T-helper 17 cell (primary cell): Measurements from ENCODE around the gene COL5A2. TPM values are rescaled to one million over a fixed set of nuclear protein-coding genes. Genes with fewer than 3 reads are reported as not detected.

Experiments
- ATAC-seq: fragments of 150-1000 bp; cut with Tn5 transposase; 2 replicates; pipeline ENCODE4 v1.10.0; 2021; ENCODE audit warnings: mild to moderate bottlenecking, moderate library complexity
- DNase-seq, 3 donors: peaks; one replicate each; pipeline versions ENCODE4 v3.0.0 to v3.0.0-alpha.2; 2020 to 2021
- H3K9me3 ChIP-seq: one replicate; pipeline ENCODE4 v1.7.0; 2013; ENCODE audit warnings: low read length, mild to moderate bottlenecking; ENCODE audit not compliant: control insufficient read depth, poor library complexity, severe bottlenecking
- H3K27ac Mint-ChIP-seq: one replicate; pipeline ENCODE4 v1.8.0; 2022; ENCODE audit warnings: mild to moderate bottlenecking, moderate library complexity, mixed read lengths
- H3K27me3 Mint-ChIP-seq: one replicate; pipeline ENCODE4 v1.8.0; 2022; ENCODE audit warnings: mixed read lengths
- H3K36me3 Mint-ChIP-seq: one replicate; pipeline ENCODE4 v1.8.0; 2022; ENCODE audit warnings: low read depth, mixed read lengths
- H3K4me1 Mint-ChIP-seq: one replicate; pipeline ENCODE4 v1.8.0; 2022; ENCODE audit warnings: mild to moderate bottlenecking, mixed read lengths
- H3K4me3 Mint-ChIP-seq: one replicate; pipeline ENCODE4 v1.8.0; 2022; ENCODE audit warnings: mild to moderate bottlenecking, moderate library complexity, mixed read lengths
- total RNA-seq, 4 donors: library from RNA in 2 of 4; stranded (reverse) in 2 of 4; gene quantifications; one replicate each; pipeline ENCODE4 v1.2.3 and lab custom pipeline; 2022 to 2026

Gene COL5A2
- total RNA-seq, 2 donors from 2014 or later, result 0.18 to 0.37 TPM

GRCh38 chr2:189069855-189070619 lies 109.5 kb downstream of the COL5A2 start:
- no peak overlapping the region for H3K27ac Mint-ChIP-seq
- no peak overlapping the region for H3K4me3 Mint-ChIP-seq
- H3K4me1 Mint-ChIP-seq, result no peaks in the 10 kb centered on the region
- H3K27me3 Mint-ChIP-seq, result no peaks in the 10 kb centered on the region
- H3K36me3 Mint-ChIP-seq, result no peaks in the 10 kb centered on the region
- ATAC-seq (no peak), DNase-seq (no peak)
- no peaks in the 10 kb centered on the region for H3K9me3 ChIP-seq

- H3K27me3 Mint-ChIP-seq, result no peaks in the 10 kb centered on the region
- no peak for ATAC-seq
- H3K9me3 ChIP-seq, result no peaks in the 10 kb centered on the region
- no peaks in the 10 kb centered on the region for H3K4me1 Mint-ChIP-seq
- no peak for DNase-seq
- H3K4me3 Mint-ChIP-seq, result no peak overlapping the region
- H3K27ac Mint-ChIP-seq, result no peak overlapping the region
- H3K36me3 Mint-ChIP-seq, result no peaks in the 10 kb centered on the region
Observed at GRCh38 chr2:189066037-189066436, 113.5 kb downstream of the COL5A2 start.

GRCh38 chr2:189060096-189060642 lies 119.4 kb downstream of the COL5A2 start:
- Mint-ChIP-seq H3K4me3 (no peak overlapping the region), H3K27me3 (no peaks in the 10 kb centered on the region), H3K27ac (no peak overlapping the region), H3K36me3 (no peaks in the 10 kb centered on the region), H3K4me1 (no peaks in the 10 kb centered on the region)
- H3K9me3 ChIP-seq, result no peaks in the 10 kb centered on the region
- DNase-seq (no peak), ATAC-seq (no peak)

- DNase-seq (no peak), ATAC-seq (no peak)
- H3K36me3 Mint-ChIP-seq, result no peaks in the 10 kb centered on the region
- no peaks in the 10 kb centered on the region for H3K4me1 Mint-ChIP-seq
- no peak overlapping the region for H3K27ac Mint-ChIP-seq
- H3K9me3 ChIP-seq, result no peaks in the 10 kb centered on the region
- H3K27me3 Mint-ChIP-seq, result no peaks in the 10 kb centered on the region
- H3K4me3 Mint-ChIP-seq, result no peak overlapping the region
Observed at GRCh38 chr2:189057316-189057715, 122.2 kb downstream of the COL5A2 start.

GRCh38 chr2:189056200-189057106 lies 123.1 kb downstream of the COL5A2 start:
- Mint-ChIP-seq H3K4me3 (no peak overlapping the region), H3K27me3 (no peaks in the 10 kb centered on the region), H3K27ac (no peak overlapping the region), H3K36me3 (no peaks in the 10 kb centered on the region), H3K4me1 (no peaks in the 10 kb centered on the region)
- no peak for DNase-seq
- no peak for ATAC-seq
- no peaks in the 10 kb centered on the region for H3K9me3 ChIP-seq

GRCh38 chr2:189050165-189050712 lies 129.3 kb downstream of the COL5A2 start:
- H3K27me3 Mint-ChIP-seq, result no peaks in the 10 kb centered on the region
- no peak overlapping the region for H3K27ac Mint-ChIP-seq
- H3K4me1 Mint-ChIP-seq, result peaks cover 3% of the 10 kb centered on the region
- ATAC-seq, result no peak
- no peak overlapping the region for H3K4me3 Mint-ChIP-seq
- DNase-seq, result no peak
- no peaks in the 10 kb centered on the region for H3K36me3 Mint-ChIP-seq
- no peaks in the 10 kb centered on the region for H3K9me3 ChIP-seq

GRCh38 chr2:189049709-189050164 lies 129.8 kb downstream of the COL5A2 start:
- H3K4me3 Mint-ChIP-seq, result no peak overlapping the region
- H3K9me3 ChIP-seq, result no peaks in the 10 kb centered on the region
- no peak overlapping the region for H3K27ac Mint-ChIP-seq
- H3K36me3 Mint-ChIP-seq, result no peaks in the 10 kb centered on the region
- ATAC-seq, result no peak
- DNase-seq, result no peak
- H3K27me3 Mint-ChIP-seq, result no peaks in the 10 kb centered on the region
- peaks cover 3% of the 10 kb centered on the region for H3K4me1 Mint-ChIP-seq

- peaks cover 3% of the 10 kb centered on the region for H3K4me1 Mint-ChIP-seq
- H3K36me3 Mint-ChIP-seq, result no peaks in the 10 kb centered on the region
- H3K27me3 Mint-ChIP-seq, result no peaks in the 10 kb centered on the region
- ATAC-seq, result no peak
- H3K9me3 ChIP-seq, result no peaks in the 10 kb centered on the region
- H3K4me3 Mint-ChIP-seq, result no peak overlapping the region
- no peak for DNase-seq
- no peak overlapping the region for H3K27ac Mint-ChIP-seq
Observed at GRCh38 chr2:189048189-189048588, 131.4 kb downstream of the COL5A2 start.

- Mint-ChIP-seq H3K36me3 (no peaks in the 10 kb centered on the region), H3K27ac (no peak overlapping the region)
Observed at GRCh38 chr2:189047171-189047888, 132.2 kb downstream of the COL5A2 start.

GRCh38 chr2:189046320-189046719 lies 133.2 kb downstream of the COL5A2 start:
- H3K4me1 Mint-ChIP-seq, result peaks cover 3% of the 10 kb centered on the region
- ATAC-seq, result no peak
- no peaks in the 10 kb centered on the region for H3K36me3 Mint-ChIP-seq
- H3K27ac Mint-ChIP-seq, result no peak overlapping the region
- no peak overlapping the region for H3K4me3 Mint-ChIP-seq
- H3K9me3 ChIP-seq, result no peaks in the 10 kb centered on the region
- DNase-seq, result no peak
- no peaks in the 10 kb centered on the region for H3K27me3 Mint-ChIP-seq

More at GRCh38 chr2:189047171-189047888, 132.2 kb downstream of the COL5A2 start:
- Mint-ChIP-seq H3K4me3 (no peak overlapping the region), H3K27me3 (no peaks in the 10 kb centered on the region), H3K4me1 (peaks cover 3% of the 10 kb centered on the region)
- ATAC-seq, result no peak
- DNase-seq, result no peak
- no peaks in the 10 kb centered on the region for H3K9me3 ChIP-seq

GRCh38 chr2:189045836-189046235 lies 133.7 kb downstream of the COL5A2 start:
- Mint-ChIP-seq H3K27ac (no peak overlapping the region), H3K4me3 (no peak overlapping the region), H3K4me1 (peaks cover 3% of the 10 kb centered on the region), H3K36me3 (no peaks in the 10 kb centered on the region), H3K27me3 (no peaks in the 10 kb centered on the region)
- ATAC-seq, result no peak
- DNase-seq, result no peak
- no peaks in the 10 kb centered on the region for H3K9me3 ChIP-seq

- H3K27me3 Mint-ChIP-seq, result no peaks in the 10 kb centered on the region
- DNase-seq, result no peak
- H3K4me1 Mint-ChIP-seq, result peaks cover 2% of the 10 kb centered on the region
- ATAC-seq, result no peak
- no peak overlapping the region for H3K4me3 Mint-ChIP-seq
- H3K36me3 Mint-ChIP-seq, result no peaks in the 10 kb centered on the region
- H3K27ac Mint-ChIP-seq, result no peak overlapping the region
- no peaks in the 10 kb centered on the region for H3K9me3 ChIP-seq
Observed at GRCh38 chr2:189037518-189037917, 142.0 kb downstream of the COL5A2 start.
